ENCODE data around the gene ZBP1. TPM values are rescaled to one million over a fixed set of nuclear protein-coding genes. Genes with fewer than 3 reads are reported as not detected.

Gene ZBP1
- total RNA-seq, 3 donors from 2014 or later = 0.73 to 2.4 TPM; not detected in 1

DNA sequence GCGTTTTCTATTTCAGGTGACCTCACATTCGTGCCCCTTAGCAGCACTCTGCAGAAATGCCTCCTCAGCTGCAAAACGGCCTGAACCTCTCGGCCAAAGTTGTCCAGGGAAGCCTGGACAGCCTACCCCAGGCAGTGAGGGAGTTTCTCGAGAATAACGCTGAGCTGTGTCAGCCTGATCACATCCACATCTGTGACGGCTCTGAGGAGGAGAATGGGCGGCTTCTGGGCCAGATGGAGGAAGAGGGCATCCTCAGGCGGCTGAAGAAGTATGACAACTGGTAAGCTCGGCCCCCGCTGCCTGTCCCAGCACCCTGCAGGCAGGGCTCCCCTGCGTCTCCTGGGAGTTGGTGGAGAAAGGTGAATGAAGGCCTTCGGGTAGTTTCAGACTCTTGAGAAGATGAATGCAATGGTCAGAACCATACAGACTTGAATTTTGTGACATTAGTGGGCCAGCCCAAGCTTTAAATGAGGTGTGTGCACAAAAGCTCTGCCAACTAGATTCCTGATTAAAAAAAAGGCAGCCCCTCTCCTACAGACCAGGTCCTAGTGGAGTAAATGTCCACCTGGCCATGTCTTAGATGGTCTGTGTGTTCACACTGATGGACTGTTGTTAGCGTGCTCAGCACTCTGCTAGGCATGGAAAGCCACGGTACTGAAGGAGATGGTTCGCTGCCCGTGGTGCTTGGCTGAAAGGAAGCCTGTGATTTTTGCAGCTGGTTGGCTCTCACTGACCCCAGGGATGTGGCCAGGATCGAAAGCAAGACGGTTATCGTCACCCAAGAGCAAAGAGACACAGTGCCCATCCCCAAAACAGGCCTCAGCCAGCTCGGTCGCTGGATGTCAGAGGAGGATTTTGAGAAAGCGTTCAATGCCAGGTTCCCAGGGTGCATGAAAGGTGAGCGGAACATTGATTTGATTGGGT is 58.6 kb downstream of the ZBP1 start:
- H3K4me3 ChIP-seq = no peak overlapping the region
- TF ChIP-seq POLR2AphosphoS5 (IDR thresholded peaks at IDR 0.05) (no peak), POLR2A (IDR thresholded peaks at IDR 0.05) (no peak)
- TF ChIP-seq, protein P1, sequence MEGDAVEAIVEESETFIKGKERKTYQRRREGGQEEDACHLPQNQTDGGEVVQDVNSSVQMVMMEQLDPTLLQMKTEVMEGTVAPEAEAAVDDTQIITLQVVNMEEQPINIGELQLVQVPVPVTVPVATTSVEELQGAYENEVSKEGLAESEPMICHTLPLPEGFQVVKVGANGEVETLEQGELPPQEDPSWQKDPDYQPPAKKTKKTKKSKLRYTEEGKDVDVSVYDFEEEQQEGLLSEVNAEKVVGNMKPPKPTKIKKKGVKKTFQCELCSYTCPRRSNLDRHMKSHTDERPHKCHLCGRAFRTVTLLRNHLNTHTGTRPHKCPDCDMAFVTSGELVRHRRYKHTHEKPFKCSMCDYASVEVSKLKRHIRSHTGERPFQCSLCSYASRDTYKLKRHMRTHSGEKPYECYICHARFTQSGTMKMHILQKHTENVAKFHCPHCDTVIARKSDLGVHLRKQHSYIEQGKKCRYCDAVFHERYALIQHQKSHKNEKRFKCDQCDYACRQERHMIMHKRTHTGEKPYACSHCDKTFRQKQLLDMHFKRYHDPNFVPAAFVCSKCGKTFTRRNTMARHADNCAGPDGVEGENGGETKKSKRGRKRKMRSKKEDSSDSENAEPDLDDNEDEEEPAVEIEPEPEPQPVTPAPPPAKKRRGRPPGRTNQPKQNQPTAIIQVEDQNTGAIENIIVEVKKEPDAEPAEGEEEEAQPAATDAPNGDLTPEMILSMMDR (IDR thresholded peaks at IDR 0.05) = no peak
- no peaks in the 10 kb centered on the region for H3K9me3 ChIP-seq
- peaks cover 0 to 18% of the 10 kb centered on the region in 2 donors for H3K27me3 ChIP-seq
- intact Hi-C loops (cut with DNase I; ENCODE audit: low total_unique reads) = no loop called here
- H3K36me3 ChIP-seq = no peaks in the 10 kb centered on the region
- DNase-seq (ENCODE audit: low spot score in 2 of 2) = no peak
- H3K27ac ChIP-seq = no peak overlapping the region
- H3K4me1 ChIP-seq = no peaks in the 10 kb centered on the region

DNA sequence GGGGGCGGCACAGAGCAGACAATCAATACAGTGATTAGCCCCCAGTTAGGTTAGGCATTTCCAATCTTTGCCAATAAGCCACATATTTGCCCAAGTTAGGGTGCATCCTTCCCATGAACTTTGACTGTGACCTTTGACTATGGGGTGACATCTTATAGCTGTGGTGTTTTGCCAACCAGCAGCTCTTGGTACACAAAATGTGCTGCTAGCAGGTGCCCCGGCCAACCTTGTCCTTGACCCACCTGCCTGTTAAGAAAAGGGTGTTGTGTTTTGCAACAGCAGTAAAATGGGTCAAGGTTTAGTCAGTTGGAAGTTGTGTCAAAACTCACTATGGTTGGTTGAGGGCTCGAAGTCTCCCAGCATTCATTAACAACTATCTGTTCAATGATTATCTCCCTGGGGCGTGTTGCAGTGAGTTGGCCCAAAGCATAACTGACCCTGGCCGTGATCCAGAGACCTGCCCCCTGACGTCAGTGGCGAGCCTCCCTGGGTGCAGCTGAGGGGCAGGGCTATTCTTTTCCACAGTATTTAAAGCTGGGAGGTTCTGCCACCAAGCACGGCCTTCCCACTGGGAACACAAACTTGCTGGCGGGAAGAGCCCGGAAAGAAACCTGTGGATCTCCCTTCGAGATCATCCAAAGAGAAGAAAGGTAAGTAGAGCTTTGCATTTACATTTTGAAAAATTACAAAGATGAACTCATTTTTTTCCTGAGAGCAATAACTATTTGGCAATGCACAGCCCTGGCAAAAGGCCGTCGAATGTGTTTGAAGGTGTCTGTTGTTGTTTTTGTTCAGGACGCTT is 59.5 kb downstream of the ZBP1 start, which contains the start of gene PCK1:
Gene PCK1 (plus strand): TSS at position 557 of the 802 bp plus-strand sequence. CDS start 302 bp downstream, outside the sequence.
- intact Hi-C loops (cut with DNase I; ENCODE audit: low total_unique reads) = no loop called here
- no peaks in the 10 kb centered on the region for H3K4me1 ChIP-seq
- H3K27me3 ChIP-seq = peaks cover 0 to 18% of the 10 kb centered on the region in 2 donors
- TF ChIP-seq POLR2A (IDR thresholded peaks at IDR 0.05) = no peak
- no peak for TF ChIP-seq POLR2AphosphoS5 (IDR thresholded peaks at IDR 0.05)
- TF ChIP-seq, protein P1 (IDR thresholded peaks at IDR 0.05) = no peak
- H3K27ac ChIP-seq = no peak within 1 kb of the TSS
- DNase-seq (ENCODE audit: low spot score in 2 of 2) = no peak
- no peaks in the 10 kb centered on the region for H3K36me3 ChIP-seq
- no peaks in the 10 kb centered on the region for H3K9me3 ChIP-seq
- H3K4me3 ChIP-seq = no peak within 1 kb of the TSS

DNA sequence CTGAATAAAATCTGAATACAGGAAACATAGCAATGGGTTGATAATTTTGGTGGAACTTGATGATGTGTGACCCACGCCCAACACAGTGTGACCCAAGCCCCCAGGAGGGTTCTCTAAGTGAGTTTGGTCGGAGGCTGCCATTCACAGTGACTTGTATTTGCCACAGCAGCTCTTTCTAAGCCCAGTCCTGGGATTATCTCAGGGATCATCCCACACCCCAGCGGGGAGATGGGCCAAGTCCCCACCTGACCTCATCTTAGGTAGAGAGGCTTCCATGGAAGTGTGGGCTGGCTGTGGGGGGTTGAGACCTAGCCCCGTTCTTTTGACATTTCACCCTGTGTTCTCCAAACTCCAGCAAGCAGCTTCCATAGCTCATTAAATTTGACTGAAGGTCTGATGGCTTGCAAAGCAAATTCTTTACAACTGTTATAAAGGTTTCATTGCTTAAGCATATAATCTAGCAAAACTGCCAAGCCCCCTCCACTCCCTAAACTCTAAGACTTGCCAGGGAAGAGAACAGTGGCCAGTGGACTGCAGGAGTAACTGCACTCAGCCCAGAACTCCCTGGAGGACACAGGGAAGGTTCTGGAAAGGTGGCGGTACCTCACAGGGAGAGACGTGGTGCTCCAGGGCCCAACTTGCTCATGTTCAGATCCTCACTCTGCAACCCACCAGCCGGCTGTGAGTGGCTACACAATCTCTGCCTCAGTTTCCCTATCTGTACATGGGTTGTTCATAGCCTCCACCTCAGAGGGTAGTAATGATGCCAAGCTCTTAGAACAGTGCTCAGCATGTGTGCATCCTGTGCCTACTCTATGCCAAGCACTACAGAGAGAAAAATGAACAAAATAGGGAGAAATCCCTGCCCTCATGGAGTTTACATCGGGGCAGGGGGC is 60.3 kb downstream of the ZBP1 start:
- intact Hi-C loops (cut with DNase I; ENCODE audit: low total_unique reads) = loop anchor here (5.0 kb wide), 1 partner anchor 1228 kb away; no protein-coding TSS in a partner anchor
- TF ChIP-seq, protein P1 (IDR thresholded peaks at IDR 0.05) = no peak
- TF ChIP-seq POLR2AphosphoS5 (IDR thresholded peaks at IDR 0.05) (no peak), POLR2A (IDR thresholded peaks at IDR 0.05) (no peak)

DNA sequence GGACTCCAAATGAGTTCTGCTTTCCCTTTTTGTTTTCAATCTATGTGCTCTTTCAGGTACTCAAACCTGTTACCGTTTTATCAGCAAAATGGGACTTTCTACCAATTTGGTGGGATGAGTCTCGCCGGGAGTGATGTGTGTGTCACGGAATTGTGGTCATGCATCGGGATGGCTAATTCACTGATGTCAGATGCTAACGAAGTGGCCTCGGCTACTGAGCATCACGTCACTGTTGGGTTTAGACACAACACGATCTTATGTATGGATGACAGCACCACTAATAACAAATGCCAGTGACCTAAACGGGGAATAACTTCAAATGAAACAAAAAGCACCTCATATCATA is 61.0 kb downstream of the ZBP1 start:
- H3K4me1 ChIP-seq = no peaks in the 10 kb centered on the region
- no peaks in the 10 kb centered on the region for H3K36me3 ChIP-seq
- H3K27me3 ChIP-seq = peaks cover 0 to 21% of the 10 kb centered on the region in 2 donors
- no peaks in the 10 kb centered on the region for H3K9me3 ChIP-seq
- no peak overlapping the region for H3K27ac ChIP-seq
- H3K4me3 ChIP-seq = no peak overlapping the region
- intact Hi-C loops (cut with DNase I; ENCODE audit: low total_unique reads) = loop anchor here (5.0 kb wide), 1 partner anchor 1227 kb away; no protein-coding TSS in a partner anchor
- no peak for DNase-seq (ENCODE audit: low spot score in 2 of 2)
- no peak for TF ChIP-seq POLR2AphosphoS5 (IDR thresholded peaks at IDR 0.05)

More for the DNA sequence above, 60.3 kb downstream of the ZBP1 start:
- no peak overlapping the region for H3K27ac ChIP-seq
- no peaks in the 10 kb centered on the region for H3K4me1 ChIP-seq
- H3K36me3 ChIP-seq = no peaks in the 10 kb centered on the region
- H3K9me3 ChIP-seq = no peaks in the 10 kb centered on the region
- no peak overlapping the region for H3K4me3 ChIP-seq
- no peak for DNase-seq (ENCODE audit: low spot score in 2 of 2)
- peaks cover 0 to 18% of the 10 kb centered on the region in 2 donors for H3K27me3 ChIP-seq

All from breast epithelium (tissue), 4 donors.